Measurements from ENCODE around the gene NRDC.

The NRDC gene

DNA sequence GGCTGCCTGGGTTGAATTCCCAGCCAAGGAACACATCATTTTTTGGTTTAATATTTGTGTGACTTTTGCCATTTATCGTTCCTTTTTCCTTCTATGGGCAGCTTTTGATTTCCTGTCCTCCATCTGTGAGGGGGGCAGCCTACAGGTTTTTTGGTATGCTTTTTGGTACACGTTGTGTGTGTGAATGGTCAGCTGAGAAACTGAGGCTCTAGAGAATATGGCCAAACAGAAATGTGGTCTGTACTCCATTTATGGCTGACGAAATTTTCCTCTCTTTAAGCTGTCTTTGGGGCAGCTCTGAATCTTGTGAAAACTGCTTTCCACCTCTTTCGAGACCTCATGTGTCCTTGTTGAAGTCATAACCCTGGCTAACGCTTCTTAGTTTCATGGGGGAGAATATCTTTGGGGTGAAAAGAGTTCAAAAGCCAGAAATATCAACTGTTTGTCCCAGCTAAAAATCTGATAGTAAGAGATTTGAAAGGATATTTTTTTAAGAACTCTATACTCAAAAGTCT lies 26.6 kb downstream of the NRDC start:
- H3K27ac ChIP-seq: no peak overlapping the region
- no peak for TF ChIP-seq ZFX (IDR thresholded peaks at IDR 0.05)
- TF ChIP-seq, protein P1, sequence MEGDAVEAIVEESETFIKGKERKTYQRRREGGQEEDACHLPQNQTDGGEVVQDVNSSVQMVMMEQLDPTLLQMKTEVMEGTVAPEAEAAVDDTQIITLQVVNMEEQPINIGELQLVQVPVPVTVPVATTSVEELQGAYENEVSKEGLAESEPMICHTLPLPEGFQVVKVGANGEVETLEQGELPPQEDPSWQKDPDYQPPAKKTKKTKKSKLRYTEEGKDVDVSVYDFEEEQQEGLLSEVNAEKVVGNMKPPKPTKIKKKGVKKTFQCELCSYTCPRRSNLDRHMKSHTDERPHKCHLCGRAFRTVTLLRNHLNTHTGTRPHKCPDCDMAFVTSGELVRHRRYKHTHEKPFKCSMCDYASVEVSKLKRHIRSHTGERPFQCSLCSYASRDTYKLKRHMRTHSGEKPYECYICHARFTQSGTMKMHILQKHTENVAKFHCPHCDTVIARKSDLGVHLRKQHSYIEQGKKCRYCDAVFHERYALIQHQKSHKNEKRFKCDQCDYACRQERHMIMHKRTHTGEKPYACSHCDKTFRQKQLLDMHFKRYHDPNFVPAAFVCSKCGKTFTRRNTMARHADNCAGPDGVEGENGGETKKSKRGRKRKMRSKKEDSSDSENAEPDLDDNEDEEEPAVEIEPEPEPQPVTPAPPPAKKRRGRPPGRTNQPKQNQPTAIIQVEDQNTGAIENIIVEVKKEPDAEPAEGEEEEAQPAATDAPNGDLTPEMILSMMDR (conservative IDR thresholded peaks at IDR 0.05): no peak

DNA sequence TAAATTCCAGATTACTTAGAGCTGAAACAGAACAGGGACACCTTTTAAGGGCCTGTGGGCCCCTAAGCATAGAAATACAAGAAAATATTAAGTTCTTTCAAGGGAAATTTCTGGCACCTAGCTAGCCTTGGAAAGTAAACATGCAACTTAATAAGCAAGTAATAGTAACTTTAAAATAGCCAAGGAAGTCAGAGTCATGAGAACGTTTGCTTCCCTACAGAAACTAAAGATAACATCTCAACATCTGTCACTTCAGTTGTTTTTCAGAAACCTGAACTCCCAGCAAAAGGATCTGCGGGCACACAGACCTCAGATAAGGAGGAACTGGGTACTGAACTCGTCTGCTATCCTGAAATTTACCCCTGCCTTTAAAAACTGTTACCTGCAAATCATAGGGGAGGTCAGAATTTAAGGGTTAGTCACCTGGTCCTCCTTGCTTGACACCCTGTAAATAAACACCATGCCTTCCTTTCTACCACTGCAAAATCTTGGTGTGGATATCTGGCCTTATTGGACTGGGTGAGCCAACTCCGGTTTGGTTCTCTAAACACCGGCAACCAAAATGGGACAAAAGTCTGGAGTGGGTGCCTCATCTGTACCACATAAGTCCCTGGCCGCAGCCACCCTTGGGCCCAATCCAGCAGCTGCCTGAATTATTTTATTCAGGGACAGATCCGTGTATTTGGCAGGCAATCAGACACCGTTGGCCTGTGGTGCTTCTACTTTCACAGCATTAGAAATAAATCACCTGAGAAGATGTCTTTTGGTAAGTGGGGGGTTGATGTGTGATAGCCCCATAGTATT lies 27.9 kb downstream of the NRDC start:
- no peak for TF ChIP-seq ZFX (IDR thresholded peaks at IDR 0.05)
- TF ChIP-seq, protein P1 (conservative IDR thresholded peaks at IDR 0.05): no peak
- no peak overlapping the region for H3K27ac ChIP-seq

DNA sequence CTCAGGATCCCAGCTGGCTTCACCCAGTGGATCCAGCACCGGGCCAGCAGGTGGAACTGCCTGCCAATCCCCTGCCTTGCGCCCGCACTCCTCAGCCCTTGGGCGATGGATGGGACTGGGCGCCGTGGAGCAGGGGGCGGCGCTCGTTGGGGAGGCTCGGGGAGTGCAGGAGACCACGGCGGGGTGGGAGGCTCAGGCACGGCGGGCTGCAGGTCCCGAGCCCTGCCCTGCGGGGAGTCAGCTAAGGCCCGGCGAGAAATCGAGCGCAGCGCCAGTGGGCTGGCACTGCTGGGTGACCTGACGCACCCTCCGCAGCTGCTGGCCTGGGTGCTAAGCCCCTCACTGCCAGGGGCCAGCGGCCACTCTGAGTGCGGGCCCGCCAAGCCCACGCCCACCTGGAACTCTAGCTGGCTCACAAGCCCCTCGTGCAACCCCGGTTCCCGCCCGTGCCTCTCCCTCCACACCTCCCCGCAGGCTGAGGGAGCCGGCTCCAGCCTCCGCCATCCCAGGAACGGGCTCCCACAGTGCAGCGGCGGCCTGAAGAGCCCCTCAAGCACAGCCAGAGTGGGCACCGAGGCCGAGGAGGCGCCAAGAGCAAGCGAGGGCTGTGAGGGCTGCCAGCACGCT lies 31.1 kb downstream of the NRDC start:
- TF ChIP-seq, protein P1 (conservative IDR thresholded peaks at IDR 0.05): no peak
- no peak for TF ChIP-seq ZFX (IDR thresholded peaks at IDR 0.05)
- H3K27ac ChIP-seq: no peak overlapping the region

DNA sequence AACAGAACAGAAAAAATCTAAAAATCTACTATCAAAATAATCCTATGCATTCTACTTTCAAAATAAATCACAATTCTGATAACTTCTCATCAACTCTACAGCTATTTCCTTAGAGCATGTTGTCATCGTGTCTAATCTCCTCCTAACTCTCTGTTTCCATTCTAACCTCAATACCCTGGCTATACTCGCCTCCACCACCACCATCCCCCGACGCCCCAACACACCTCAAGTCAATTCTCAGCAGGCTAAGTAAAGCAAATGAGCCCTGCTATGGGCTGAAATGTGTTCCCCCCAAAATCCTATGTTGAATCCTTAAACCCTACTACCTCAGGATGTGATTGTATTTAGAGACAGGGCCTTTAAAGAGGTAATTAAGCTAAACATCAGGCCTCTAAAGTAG lies 34.6 kb downstream of the NRDC start:
- H3K27ac ChIP-seq: no peak overlapping the region

DNA sequence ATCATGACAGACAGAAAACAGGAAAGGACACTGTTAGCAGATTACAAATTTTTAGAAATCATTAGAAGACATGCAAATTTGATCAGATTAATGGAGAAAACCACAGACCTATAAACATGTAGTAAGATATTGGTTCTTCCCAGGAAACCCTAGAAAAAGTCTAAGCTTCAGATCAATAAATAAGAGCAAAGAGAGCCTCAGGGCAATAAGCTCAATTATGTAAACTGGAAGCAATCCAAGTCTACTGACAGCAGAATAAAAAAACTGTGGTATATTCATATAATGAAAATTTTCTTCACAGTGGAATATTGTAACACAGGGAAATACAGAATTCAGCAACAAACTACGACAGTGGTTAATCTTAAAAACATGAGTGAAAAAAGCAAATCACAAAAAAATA lies 36.3 kb downstream of the NRDC start:
- no peak overlapping the region for H3K27ac ChIP-seq
- no peak for TF ChIP-seq ZFX (IDR thresholded peaks at IDR 0.05)
- TF ChIP-seq, protein P1 (conservative IDR thresholded peaks at IDR 0.05): no peak

More for the DNA sequence above, 34.6 kb downstream of the NRDC start:
- TF ChIP-seq, protein P1 (conservative IDR thresholded peaks at IDR 0.05): no peak
- no peak for TF ChIP-seq ZFX (IDR thresholded peaks at IDR 0.05)

DNA sequence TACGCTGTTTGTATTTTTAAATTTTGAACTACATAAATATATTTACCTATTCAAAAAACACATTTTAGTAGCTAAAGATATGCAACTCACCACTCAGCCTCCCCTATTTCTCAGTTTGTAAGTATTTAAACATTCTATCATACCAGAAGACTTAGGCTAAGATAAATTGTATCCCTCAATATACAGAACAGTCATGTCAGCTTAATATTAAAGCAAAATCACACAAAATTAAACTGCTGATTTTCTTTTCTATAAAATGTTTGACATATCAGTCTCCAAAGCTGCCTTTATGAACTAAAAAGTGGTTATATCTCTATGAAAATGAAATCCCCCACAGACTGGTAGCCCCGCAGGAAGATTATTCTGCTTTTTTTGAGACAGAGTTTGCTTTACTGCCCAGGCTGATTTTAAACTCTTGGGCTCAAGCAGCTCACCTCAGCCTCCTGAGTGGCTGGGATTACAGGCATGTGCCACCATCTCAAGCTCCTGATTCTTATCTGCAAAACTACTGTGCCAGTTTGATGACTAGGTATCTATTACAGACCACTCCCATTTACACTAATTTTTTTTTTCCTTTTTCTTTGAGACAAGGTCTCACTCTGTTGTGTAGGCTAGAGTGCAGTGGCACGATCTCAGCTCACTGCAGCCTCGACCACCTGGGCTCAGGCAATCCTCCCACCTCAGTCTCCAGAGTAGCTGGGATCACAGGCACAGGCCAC lies 37.6 kb downstream of the NRDC start:
- peak overlapping the region; percentile 41 for H3K27ac ChIP-seq
- no peak for TF ChIP-seq ZFX (IDR thresholded peaks at IDR 0.05)
- TF ChIP-seq, protein P1 (conservative IDR thresholded peaks at IDR 0.05): no peak
